SU-DHL-6 (cell line): ENCODE measurements around the gene CCDC93.

Experiments used
- EZH2phosphoT487 ChIP-seq: fragments of 200-600 bp; sonication (generic), shearing (Covaris generic); conservative IDR thresholded peaks from 2 replicates; pipeline ENCODE4 v1.6.1; 2018; ENCODE audit warnings: mild to moderate bottlenecking, antibody characterized with exemption, low read length, moderate library complexity, mixed read lengths
- TF ChIP-seq, protein P1 (sequence below): fragments of 200-600 bp; sonication (generic); IDR thresholded peaks from one replicate; pipeline ENCODE4 v1.5.1; 2017; ENCODE audit warnings: antibody characterized with exemption, mild to moderate bottlenecking, low read length, moderate library complexity; ENCODE audit not compliant: insufficient read depth, poor library complexity, severe bottlenecking

- TF ChIP-seq, protein P1, sequence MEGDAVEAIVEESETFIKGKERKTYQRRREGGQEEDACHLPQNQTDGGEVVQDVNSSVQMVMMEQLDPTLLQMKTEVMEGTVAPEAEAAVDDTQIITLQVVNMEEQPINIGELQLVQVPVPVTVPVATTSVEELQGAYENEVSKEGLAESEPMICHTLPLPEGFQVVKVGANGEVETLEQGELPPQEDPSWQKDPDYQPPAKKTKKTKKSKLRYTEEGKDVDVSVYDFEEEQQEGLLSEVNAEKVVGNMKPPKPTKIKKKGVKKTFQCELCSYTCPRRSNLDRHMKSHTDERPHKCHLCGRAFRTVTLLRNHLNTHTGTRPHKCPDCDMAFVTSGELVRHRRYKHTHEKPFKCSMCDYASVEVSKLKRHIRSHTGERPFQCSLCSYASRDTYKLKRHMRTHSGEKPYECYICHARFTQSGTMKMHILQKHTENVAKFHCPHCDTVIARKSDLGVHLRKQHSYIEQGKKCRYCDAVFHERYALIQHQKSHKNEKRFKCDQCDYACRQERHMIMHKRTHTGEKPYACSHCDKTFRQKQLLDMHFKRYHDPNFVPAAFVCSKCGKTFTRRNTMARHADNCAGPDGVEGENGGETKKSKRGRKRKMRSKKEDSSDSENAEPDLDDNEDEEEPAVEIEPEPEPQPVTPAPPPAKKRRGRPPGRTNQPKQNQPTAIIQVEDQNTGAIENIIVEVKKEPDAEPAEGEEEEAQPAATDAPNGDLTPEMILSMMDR, result no peak
- TF ChIP-seq EZH2phosphoT487, result no peak
Measured at GRCh38 chr2:118048401-118048800, 34.5 kb upstream of the CCDC93 start.
